Measurements from ENCODE around the gene TMEM80.

The TMEM80 gene

DNA sequence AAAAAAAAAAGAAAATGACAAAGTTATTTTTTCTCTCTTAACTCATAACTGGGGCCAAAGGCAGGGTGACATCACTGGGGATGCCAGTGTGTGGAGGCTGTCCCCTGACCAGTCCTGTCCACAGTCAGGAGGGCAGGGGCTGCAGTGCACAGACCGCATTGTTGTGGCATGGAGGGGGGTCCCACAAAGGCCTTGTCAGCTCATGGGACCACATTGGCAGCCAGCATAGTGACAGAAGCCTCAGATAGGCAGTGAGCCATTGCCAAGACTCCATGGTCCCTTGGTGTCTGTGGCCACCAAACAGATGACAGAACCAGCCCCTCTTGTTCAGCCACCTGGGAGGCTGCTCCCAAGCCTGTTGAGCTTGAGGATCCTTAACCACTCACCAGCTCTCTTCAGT, 4.1 kb downstream of the TMEM80 start:
- Histone ChIP-seq H3K4me2 (ENCODE audit: low read length, poor library complexity, severe bottlenecking) (no peak overlapping the region), H2BK15ac (ENCODE audit: low read depth, poor library complexity, severe bottlenecking) (no peak overlapping the region), H3K9me3 (ENCODE audit: control insufficient read depth, low read length) (no peaks in the 10 kb centered on the region), H3K4me3 (ENCODE audit: insufficient read depth in 1 of 2, low read depth in 1 of 2, low read length in 2 of 2) (no peak overlapping the region), H3K4ac (ENCODE audit: low read depth in 1 of 2, low read length in 2 of 2) (no peak overlapping the region), H2AFZ (ENCODE audit: low read depth, low read length) (no peak overlapping the region), H3K27me3 (ENCODE audit: control insufficient read depth in 1 of 2, insufficient read depth in 1 of 2, low read length in 2 of 2) (no peaks in the 10 kb centered on the region), H2BK12ac (ENCODE audit: low read length in 2 of 2) (peak overlapping the region in 1 of 2 experiments; percentile 81), H3K14ac (ENCODE audit: low read length in 2 of 2) (peak overlapping the region in 1 of 2 experiments; percentile 15), H3K9ac (ENCODE audit: low read length) (no peak overlapping the region), H3K36me3 (ENCODE audit: control insufficient read depth in 1 of 2, insufficient read depth in 2 of 2, low read depth in 1 of 2, low read length in 2 of 2) (peaks cover 34 to 41% of the 10 kb centered on the region in 2 experiments), H4K91ac (ENCODE audit: low read length) (peak overlapping the region; percentile 74), H3K79me1 (replicated peaks; ENCODE audit: low read length, poor library complexity, severe bottlenecking) (peaks cover 11% of the 10 kb centered on the region), H2BK120ac (ENCODE audit: low read depth, low read length) (peak overlapping the region; percentile 21), H2BK5ac (ENCODE audit: low read depth, low read length, poor library complexity, severe bottlenecking) (no peak overlapping the region), H3K18ac (ENCODE audit: low read depth in 1 of 2, low read length in 2 of 2) (peak overlapping the region in 1 of 2 experiments; percentile 90), H3K4me1 (ENCODE audit: control insufficient read depth, insufficient read depth, low read depth, low read length) (peaks cover 50% of the 10 kb centered on the region), H3K27ac (ENCODE audit: low read length, poor library complexity, severe bottlenecking) (no peak overlapping the region), H4K8ac (ENCODE audit: low read length) (no peak overlapping the region), H2AK5ac (ENCODE audit: low read length, severe bottlenecking) (no peak overlapping the region), H3K23ac (ENCODE audit: low read length in 2 of 2) (no peak overlapping the region)
- WGBS, result 93% methylated on average over 1 of the region's 1 CpG
- DNase-seq, result peak; percentile 26

DNA sequence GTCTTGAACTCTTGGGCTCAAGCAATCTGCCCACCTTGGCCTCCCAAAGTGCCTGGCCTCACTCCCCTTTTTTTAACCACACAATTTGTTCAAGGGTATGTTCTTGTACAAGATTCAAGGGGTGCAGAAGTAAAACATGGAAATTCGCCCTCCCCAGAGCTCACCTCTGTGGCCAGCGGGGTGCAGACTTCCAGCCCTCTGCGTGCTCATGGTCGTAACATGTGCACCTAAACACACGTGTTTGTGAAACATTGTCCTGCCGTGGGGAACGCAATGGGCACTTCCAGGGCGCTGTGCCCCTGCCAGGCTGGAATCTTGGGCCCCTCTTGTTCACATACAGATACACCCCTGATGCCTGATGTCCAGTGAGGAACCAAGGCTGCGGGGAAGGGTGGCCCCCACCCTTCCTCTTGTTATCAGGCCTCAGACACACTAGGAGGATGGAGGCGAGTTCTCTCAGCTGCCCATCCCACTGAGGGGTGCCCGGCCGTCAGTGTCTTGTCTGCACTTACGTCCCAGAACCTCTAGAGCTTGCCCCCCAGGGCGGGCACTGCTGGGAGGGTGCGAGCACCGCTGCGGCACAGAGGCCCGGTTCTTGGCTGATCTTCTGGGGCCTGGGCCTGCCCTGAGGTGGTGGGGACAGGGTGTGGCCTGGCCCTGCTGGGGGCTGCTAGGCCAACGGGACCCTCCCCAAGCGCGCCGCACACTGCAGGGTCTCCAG, 6.3 kb downstream of the TMEM80 start:
- H2BK5ac ChIP-seq (ENCODE audit: low read depth, low read length, poor library complexity, severe bottlenecking), result no peak overlapping the region
- no peak overlapping the region for H3K23ac ChIP-seq (ENCODE audit: low read length in 2 of 2)
- peak overlapping the region in 1 of 2 experiments; percentile 22 for H3K4me3 ChIP-seq (ENCODE audit: insufficient read depth in 1 of 2, low read depth in 1 of 2, low read length in 2 of 2)
- H3K36me3 ChIP-seq (ENCODE audit: control insufficient read depth in 1 of 2, insufficient read depth in 2 of 2, low read depth in 1 of 2, low read length in 2 of 2), result peaks cover 40 to 42% of the 10 kb centered on the region in 2 experiments
- peaks cover 11% of the 10 kb centered on the region for H3K79me1 ChIP-seq (replicated peaks; ENCODE audit: low read length, poor library complexity, severe bottlenecking)
- H4K91ac ChIP-seq (ENCODE audit: low read length), result peak overlapping the region; percentile 11
- peak overlapping the region; percentile 54 for H3K9ac ChIP-seq (ENCODE audit: low read length)
- H2BK12ac ChIP-seq (ENCODE audit: low read length in 2 of 2), result no peak overlapping the region
- H3K14ac ChIP-seq (ENCODE audit: low read length in 2 of 2), result peak overlapping the region in 1 of 2 experiments; percentile 66
- H3K4ac ChIP-seq (ENCODE audit: low read depth in 1 of 2, low read length in 2 of 2), result peak overlapping the region in 1 of 2 experiments; percentile 24
- DNase-seq, result no peak
- H2AK5ac ChIP-seq (ENCODE audit: low read length, severe bottlenecking), result peak overlapping the region; percentile 75
- H4K8ac ChIP-seq (ENCODE audit: low read length), result peak overlapping the region; percentile 35
- peaks cover 58% of the 10 kb centered on the region for H3K4me1 ChIP-seq (ENCODE audit: control insufficient read depth, insufficient read depth, low read depth, low read length)
- no peak overlapping the region for H3K4me2 ChIP-seq (ENCODE audit: low read length, poor library complexity, severe bottlenecking)
- H3K27me3 ChIP-seq (ENCODE audit: control insufficient read depth in 1 of 2, insufficient read depth in 1 of 2, low read length in 2 of 2), result no peaks in the 10 kb centered on the region
- no peak overlapping the region for H2BK120ac ChIP-seq (ENCODE audit: low read depth, low read length)
- H2AFZ ChIP-seq (ENCODE audit: low read depth, low read length), result no peak overlapping the region
- no peak overlapping the region for H3K27ac ChIP-seq (ENCODE audit: low read length, poor library complexity, severe bottlenecking)
- H2BK15ac ChIP-seq (ENCODE audit: low read depth, poor library complexity, severe bottlenecking), result peak overlapping the region; percentile 8
- no peaks in the 10 kb centered on the region for H3K9me3 ChIP-seq (ENCODE audit: control insufficient read depth, low read length)
- no peak overlapping the region for H3K18ac ChIP-seq (ENCODE audit: low read depth in 1 of 2, low read length in 2 of 2)
- WGBS, result 96% methylated on average over 22 of the region's 22 CpGs

DNA sequence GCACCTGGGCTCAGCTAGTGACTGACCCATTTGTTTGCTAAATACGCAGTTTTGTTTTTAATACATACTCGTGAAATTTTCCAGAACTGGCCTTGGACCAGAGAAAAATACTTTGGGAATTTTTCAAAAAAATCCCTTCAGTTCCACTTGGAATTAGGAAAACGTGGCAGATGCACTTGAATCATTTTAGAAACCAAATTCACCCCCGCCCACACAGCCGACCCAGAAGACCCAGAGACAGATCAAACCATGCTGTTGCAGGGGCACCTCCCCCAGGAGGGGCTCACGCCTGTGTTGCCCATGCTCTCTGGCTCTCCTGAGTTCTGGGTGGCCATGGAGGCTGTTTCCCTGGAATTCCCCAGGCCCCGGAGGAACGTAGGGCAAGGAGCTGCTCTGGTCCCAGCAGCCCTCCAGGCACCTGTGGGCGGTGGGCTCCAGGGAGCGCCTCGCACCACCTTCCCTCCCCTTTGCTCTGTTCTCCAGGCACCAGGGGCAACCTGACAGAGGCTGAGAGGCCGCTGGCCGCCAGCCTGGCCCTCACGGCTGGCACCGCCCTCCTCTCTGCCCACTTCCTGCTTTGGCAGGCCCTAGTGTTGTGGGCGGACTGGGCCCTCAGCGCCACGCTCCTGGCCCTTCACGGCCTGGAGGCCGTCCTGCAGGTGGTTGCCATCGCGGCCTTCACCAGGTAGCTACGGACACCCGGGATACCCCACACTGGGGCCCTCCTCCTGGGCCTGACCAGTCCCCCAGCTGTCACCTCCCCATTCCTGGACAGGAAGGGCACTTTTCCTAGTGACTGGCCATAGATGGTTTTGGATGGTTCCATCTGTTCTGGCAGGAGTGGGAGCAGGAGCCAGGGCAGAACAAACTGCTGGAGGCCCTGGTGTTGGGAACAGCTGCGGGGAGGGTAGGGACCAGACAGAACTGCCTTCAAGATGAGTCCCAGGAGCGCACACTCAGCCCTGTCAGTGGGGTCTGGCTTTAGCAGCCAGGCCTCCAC, 7.1 kb downstream of the TMEM80 start:
- Histone ChIP-seq H4K91ac (ENCODE audit: low read length) (peak overlapping the region; percentile 15), H2BK12ac (ENCODE audit: low read length in 2 of 2) (peak overlapping the region in 1 of 2 experiments; percentile 37), H3K9me3 (ENCODE audit: control insufficient read depth, low read length) (no peaks in the 10 kb centered on the region), H3K14ac (ENCODE audit: low read length in 2 of 2) (no peak overlapping the region), H3K36me3 (ENCODE audit: control insufficient read depth in 1 of 2, insufficient read depth in 2 of 2, low read depth in 1 of 2, low read length in 2 of 2) (peaks cover 40 to 42% of the 10 kb centered on the region in 2 experiments), H3K27ac (ENCODE audit: low read length, poor library complexity, severe bottlenecking) (peak overlapping the region; percentile 2), H3K27me3 (ENCODE audit: control insufficient read depth in 1 of 2, insufficient read depth in 1 of 2, low read length in 2 of 2) (no peaks in the 10 kb centered on the region), H3K4me1 (ENCODE audit: control insufficient read depth, insufficient read depth, low read depth, low read length) (peaks cover 63% of the 10 kb centered on the region), H3K18ac (ENCODE audit: low read depth in 1 of 2, low read length in 2 of 2) (peak overlapping the region in 1 of 2 experiments; percentile 14), H3K4ac (ENCODE audit: low read depth in 1 of 2, low read length in 2 of 2) (no peak overlapping the region), H3K9ac (ENCODE audit: low read length) (peak overlapping the region; percentile 54), H2BK15ac (ENCODE audit: low read depth, poor library complexity, severe bottlenecking) (no peak overlapping the region), H3K79me1 (replicated peaks; ENCODE audit: low read length, poor library complexity, severe bottlenecking) (peaks cover 11% of the 10 kb centered on the region), H3K4me2 (ENCODE audit: low read length, poor library complexity, severe bottlenecking) (no peak overlapping the region), H2AFZ (ENCODE audit: low read depth, low read length) (no peak overlapping the region), H2BK5ac (ENCODE audit: low read depth, low read length, poor library complexity, severe bottlenecking) (no peak overlapping the region), H3K23ac (ENCODE audit: low read length in 2 of 2) (no peak overlapping the region), H2AK5ac (ENCODE audit: low read length, severe bottlenecking) (peak overlapping the region; percentile 75), H4K8ac (ENCODE audit: low read length) (no peak overlapping the region), H2BK120ac (ENCODE audit: low read depth, low read length) (no peak overlapping the region), H3K4me3 (ENCODE audit: insufficient read depth in 1 of 2, low read depth in 1 of 2, low read length in 2 of 2) (no peak overlapping the region)
- 90% methylated on average over 23 of the region's 26 CpGs for WGBS
- no peak for DNase-seq

DNA sequence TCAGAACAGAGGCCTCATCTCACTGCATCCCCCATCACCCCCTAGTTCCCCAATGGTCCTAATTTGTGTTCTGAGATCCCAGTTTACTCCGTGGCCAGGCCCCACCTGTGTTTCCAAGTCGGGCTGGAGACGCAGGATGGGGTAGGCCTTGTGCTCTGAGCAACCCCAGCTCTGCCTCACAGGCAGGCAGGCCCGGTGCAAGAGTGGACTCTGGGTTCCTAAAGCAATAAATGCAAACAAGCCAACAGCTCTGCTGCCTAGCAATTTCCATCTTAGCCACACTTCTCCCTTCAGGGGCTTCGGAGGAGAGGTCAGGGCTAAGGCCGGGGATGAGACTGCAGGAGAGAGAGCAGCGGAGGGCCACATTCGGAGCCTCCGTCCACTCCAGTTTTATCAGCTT, 7.9 kb downstream of the TMEM80 start:
- peaks cover 42 to 44% of the 10 kb centered on the region in 2 experiments for H3K36me3 ChIP-seq (ENCODE audit: control insufficient read depth in 1 of 2, insufficient read depth in 2 of 2, low read depth in 1 of 2, low read length in 2 of 2)
- 80% methylated on average over 9 of the region's 9 CpGs for WGBS
- H2AK5ac ChIP-seq (ENCODE audit: low read length, severe bottlenecking), result peak overlapping the region; percentile 73
- no peak overlapping the region for H3K4ac ChIP-seq (ENCODE audit: low read depth in 1 of 2, low read length in 2 of 2)
- no peak overlapping the region for H2BK12ac ChIP-seq (ENCODE audit: low read length in 2 of 2)
- H3K4me3 ChIP-seq (ENCODE audit: insufficient read depth in 1 of 2, low read depth in 1 of 2, low read length in 2 of 2), result no peak overlapping the region
- no peaks in the 10 kb centered on the region for H3K27me3 ChIP-seq (ENCODE audit: control insufficient read depth in 1 of 2, insufficient read depth in 1 of 2, low read length in 2 of 2)
- peak overlapping the region in 1 of 2 experiments; percentile 14 for H3K18ac ChIP-seq (ENCODE audit: low read depth in 1 of 2, low read length in 2 of 2)
- H2BK15ac ChIP-seq (ENCODE audit: low read depth, poor library complexity, severe bottlenecking), result peak overlapping the region; percentile 37
- no peaks in the 10 kb centered on the region for H3K9me3 ChIP-seq (ENCODE audit: control insufficient read depth, low read length)
- no peak overlapping the region for H3K23ac ChIP-seq (ENCODE audit: low read length in 2 of 2)
- H4K91ac ChIP-seq (ENCODE audit: low read length), result peak overlapping the region; percentile 59
- H2AFZ ChIP-seq (ENCODE audit: low read depth, low read length), result no peak overlapping the region
- no peak overlapping the region for H4K8ac ChIP-seq (ENCODE audit: low read length)
- peaks cover 11% of the 10 kb centered on the region for H3K79me1 ChIP-seq (replicated peaks; ENCODE audit: low read length, poor library complexity, severe bottlenecking)
- H3K14ac ChIP-seq (ENCODE audit: low read length in 2 of 2), result no peak overlapping the region
- H2BK5ac ChIP-seq (ENCODE audit: low read depth, low read length, poor library complexity, severe bottlenecking), result no peak overlapping the region
- no peak overlapping the region for H3K4me2 ChIP-seq (ENCODE audit: low read length, poor library complexity, severe bottlenecking)
- H3K27ac ChIP-seq (ENCODE audit: low read length, poor library complexity, severe bottlenecking), result peak overlapping the region; percentile 4
- peaks cover 64% of the 10 kb centered on the region for H3K4me1 ChIP-seq (ENCODE audit: control insufficient read depth, insufficient read depth, low read depth, low read length)
- H3K9ac ChIP-seq (ENCODE audit: low read length), result peak overlapping the region; percentile 54
- DNase-seq, result no peak
- no peak overlapping the region for H2BK120ac ChIP-seq (ENCODE audit: low read depth, low read length)
